IPS DF 6.9 (cell line): ENCODE data around the gene KRT2.

ENCODE experiments used
- DNase-seq: peaks from one replicate; pipeline ENCODE4 v3.0.0-alpha.2; 2013; ENCODE audit warnings: low read depth, low spot score
- H3K27ac ChIP-seq: one replicate; pipeline ENCODE4 v1.5.1; 2013; ENCODE audit warnings: low read length, control low read depth
- H3K27me3 ChIP-seq: 2 replicates; pipeline ENCODE4 v1.6.1; 2013; ENCODE audit warnings: mild to moderate bottlenecking, low read length; ENCODE audit not compliant: control insufficient read depth, insufficient read depth
- H3K36me3 ChIP-seq: 2 replicates; pipeline ENCODE4 v1.6.1; 2013; ENCODE audit warnings: low read length; ENCODE audit not compliant: control insufficient read depth, insufficient read depth
- H3K4me1 ChIP-seq: 2 replicates; pipeline ENCODE4 v1.6.1; 2013; ENCODE audit warnings: low read length; ENCODE audit not compliant: control insufficient read depth, insufficient read depth
- H3K4me3 ChIP-seq: 2 replicates; pipeline ENCODE4 v1.5.1; 2013; ENCODE audit warnings: mild to moderate bottlenecking, low read length
- H3K9me3 ChIP-seq: 2 replicates; pipeline ENCODE4 v1.6.1; 2013; ENCODE audit warnings: low read length, inconsistent platforms; ENCODE audit not compliant: control insufficient read depth, insufficient read depth
- WGBS: extraction: QIAGEN DNeasy Blood & Tissue Kit; methylation state at CpG from one replicate; pipeline ENCODE4 v1.1.7; 2013; ENCODE audit warnings: mixed read lengths, missing lambda C conversion rate; ENCODE audit not compliant: insufficient read length, insufficient coverage; 5-methylcytosine and 5-hydroxymethylcytosine counted together

The KRT2 gene

DNA sequence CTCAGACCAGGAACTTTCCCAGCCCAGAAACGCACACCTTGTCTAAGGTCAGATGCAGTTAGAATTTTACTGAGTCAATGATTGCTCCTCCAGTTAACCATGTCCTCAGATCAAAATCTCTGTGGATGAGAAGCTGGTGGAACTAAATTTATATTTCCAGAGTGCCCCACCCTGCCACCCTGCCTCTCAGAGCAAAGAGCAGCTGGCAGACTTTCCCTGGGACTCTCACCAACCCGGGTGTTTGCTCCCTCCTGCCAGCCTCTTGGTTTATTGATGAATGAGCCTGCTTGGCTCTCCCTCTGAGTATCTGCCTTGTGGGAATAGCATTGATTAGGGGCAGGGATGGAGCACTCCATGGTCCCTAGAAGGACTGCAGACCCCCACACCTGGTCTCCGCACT is 34.1 kb upstream of the KRT2 start:
- Histone ChIP-seq H3K27me3 (peaks cover 3% of the 10 kb centered on the region; the same call in 1 of the 2 replicates), H3K9me3 (no peaks in the 10 kb centered on the region), H3K4me1 (no peaks in the 10 kb centered on the region), H3K36me3 (no peaks in the 10 kb centered on the region), H3K27ac (no peak overlapping the region), H3K4me3 (no peak overlapping the region)
- no CpG with 5 or more reads among the region's 3 CpGs for WGBS
- no peak for DNase-seq

GRCh38 chr12:52685406-52685890 is 33.4 kb upstream of the KRT2 start:
- Histone ChIP-seq H3K27ac (no peak overlapping the region), H3K27me3 (no peaks in the 10 kb centered on the region; the same call in 1 of the 2 replicates), H3K9me3 (no peaks in the 10 kb centered on the region), H3K4me1 (no peaks in the 10 kb centered on the region), H3K4me3 (no peak overlapping the region), H3K36me3 (no peaks in the 10 kb centered on the region)
- no CpG with 5 or more reads among the region's 6 CpGs for WGBS
- DNase-seq, result no peak

DNA sequence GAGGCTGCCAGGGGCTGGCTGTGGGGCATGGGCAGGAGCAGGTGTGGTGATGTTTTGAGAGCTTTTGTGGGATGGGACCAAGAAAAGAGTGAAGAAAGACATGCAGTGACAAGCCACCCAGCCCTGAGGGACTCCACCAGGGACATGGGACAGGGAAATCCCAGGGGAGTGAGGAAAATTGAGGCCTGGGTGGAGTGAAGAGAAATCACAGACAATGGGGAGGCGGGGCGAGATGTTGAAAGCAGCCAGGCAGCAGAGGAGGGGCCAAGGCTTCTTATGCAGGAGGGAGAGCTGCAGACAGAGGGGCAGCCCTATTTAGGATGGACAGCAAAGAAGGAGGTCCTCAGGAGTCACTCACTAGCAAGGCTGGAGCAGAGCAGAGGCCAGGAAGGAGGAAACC is 32.4 kb upstream of the KRT2 start:
- Histone ChIP-seq H3K4me1 (no peaks in the 10 kb centered on the region), H3K27ac (no peak overlapping the region), H3K27me3 (no peaks in the 10 kb centered on the region), H3K9me3 (no peaks in the 10 kb centered on the region), H3K36me3 (no peaks in the 10 kb centered on the region), H3K4me3 (no peak overlapping the region)
- no peak for DNase-seq
- WGBS, result no CpG with 5 or more reads among the region's 2 CpGs

DNA sequence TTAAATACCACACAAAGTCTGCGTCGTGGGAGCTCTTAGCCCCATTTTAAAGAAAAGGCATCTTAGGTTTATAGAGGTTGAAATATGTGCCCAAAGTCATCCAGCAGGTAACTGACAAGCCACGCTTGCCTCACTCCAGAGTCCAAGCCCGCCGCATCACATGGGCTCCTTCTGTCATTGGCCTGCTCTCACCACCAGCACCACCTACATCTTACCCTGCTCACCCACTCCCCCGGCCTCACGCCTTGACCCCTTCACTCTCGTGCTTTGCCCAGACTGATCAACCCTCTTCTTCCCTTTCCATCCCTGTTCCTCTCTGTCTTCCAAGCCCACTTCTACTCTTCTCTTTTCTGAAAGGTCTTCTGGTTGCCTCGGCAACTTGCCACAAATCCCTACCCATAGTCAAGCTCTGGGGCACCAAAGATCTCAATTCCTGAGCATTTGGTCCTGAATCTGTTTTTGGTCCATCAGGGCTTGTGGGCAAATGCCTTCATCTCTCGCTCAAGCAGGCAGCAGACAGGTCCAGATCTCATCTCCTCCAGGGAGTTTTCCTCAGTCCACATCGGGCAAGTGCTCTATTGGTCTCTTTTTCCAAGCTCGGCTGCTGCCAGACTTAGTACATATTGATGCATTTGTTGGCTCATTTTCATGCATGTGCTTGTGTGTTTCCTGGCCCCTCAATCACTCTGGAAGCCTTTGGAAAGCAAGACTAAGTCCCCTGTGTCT is 31.7 kb upstream of the KRT2 start:
- DNase-seq, result no peak
- Histone ChIP-seq H3K27me3 (no peaks in the 10 kb centered on the region), H3K27ac (no peak overlapping the region), H3K4me1 (no peaks in the 10 kb centered on the region), H3K4me3 (no peak overlapping the region), H3K36me3 (no peaks in the 10 kb centered on the region), H3K9me3 (no peaks in the 10 kb centered on the region)
- no CpG with 5 or more reads among the region's 12 CpGs for WGBS

- WGBS, result no CpG with 5 or more reads among the region's 4 CpGs
- no peak overlapping the region for H3K27ac ChIP-seq
- no peaks in the 10 kb centered on the region for H3K36me3 ChIP-seq
- no peak overlapping the region for H3K4me3 ChIP-seq
- no peaks in the 10 kb centered on the region for H3K9me3 ChIP-seq
- no peaks in the 10 kb centered on the region for H3K27me3 ChIP-seq
- no peaks in the 10 kb centered on the region for H3K4me1 ChIP-seq
- DNase-seq, result no peak
Observed at GRCh38 chr12:52682938-52683574, 31.0 kb upstream of the KRT2 start.

DNA sequence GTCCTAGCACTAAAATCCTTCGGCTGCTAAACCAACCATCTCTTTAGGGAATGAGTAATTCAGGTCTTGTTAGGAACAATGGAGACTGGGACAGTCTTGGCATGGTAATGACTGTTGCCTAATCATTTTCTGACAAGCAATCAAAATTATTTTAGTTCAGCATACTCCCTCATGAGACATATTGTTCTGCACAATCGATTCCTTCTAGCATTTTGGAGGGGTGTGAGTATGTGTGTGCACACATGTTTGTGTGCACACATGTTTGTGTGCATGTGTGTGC is 30.3 kb upstream of the KRT2 start:
- no peaks in the 10 kb centered on the region for H3K27me3 ChIP-seq
- DNase-seq, result no peak
- no peaks in the 10 kb centered on the region for H3K9me3 ChIP-seq
- no peaks in the 10 kb centered on the region for H3K36me3 ChIP-seq
- no peaks in the 10 kb centered on the region for H3K4me1 ChIP-seq
- no peak overlapping the region for H3K4me3 ChIP-seq
- no peak overlapping the region for H3K27ac ChIP-seq
- WGBS, result no CpG with 5 or more reads among the region's 2 CpGs

GRCh38 chr12:52681526-52682380 is 29.7 kb upstream of the KRT2 start:
- Histone ChIP-seq H3K4me1 (no peaks in the 10 kb centered on the region), H3K4me3 (no peak overlapping the region), H3K27me3 (no peaks in the 10 kb centered on the region), H3K36me3 (no peaks in the 10 kb centered on the region), H3K27ac (no peak overlapping the region), H3K9me3 (no peaks in the 10 kb centered on the region)
- DNase-seq, result no peak
- no CpG with 5 or more reads among the region's 12 CpGs for WGBS

DNA sequence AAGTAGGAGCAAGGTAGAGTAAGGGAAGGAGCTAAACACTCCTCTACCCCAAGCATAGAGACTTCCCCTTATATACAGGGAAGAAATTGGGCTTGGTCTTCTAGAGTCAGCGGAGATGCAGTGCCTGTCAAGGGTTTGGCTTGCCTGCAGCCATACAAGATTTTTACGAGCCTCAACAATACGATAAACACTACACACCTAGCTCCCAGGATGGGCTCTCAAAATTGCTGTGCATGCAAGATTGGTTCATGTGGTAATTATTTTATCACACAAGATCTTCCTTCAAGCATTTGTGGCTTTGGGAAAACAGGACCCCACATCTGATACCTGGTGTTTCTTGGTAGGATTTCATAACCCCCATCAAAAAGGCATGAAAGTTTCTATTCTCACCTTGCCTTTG is 28.4 kb upstream of the KRT2 start, which contains the start of gene KRT1:
TSS of gene KRT1 (minus strand) at position 45 of the 400 bp plus-strand sequence. CDS start 59 bp downstream, outside the sequence.
- Histone ChIP-seq H3K27me3 (no peaks in the 10 kb centered on the region), H3K4me1 (no peaks in the 10 kb centered on the region)

GRCh38 chr12:52679875-52680274 is 27.9 kb upstream of the KRT2 start:
- H3K36me3 ChIP-seq, result no peaks in the 10 kb centered on the region
- no peak overlapping the region for H3K4me3 ChIP-seq
- H3K9me3 ChIP-seq, result no peaks in the 10 kb centered on the region
- no CpG with 5 or more reads among the region's 5 CpGs for WGBS
- no peaks in the 10 kb centered on the region for H3K4me1 ChIP-seq
- no peaks in the 10 kb centered on the region for H3K27me3 ChIP-seq
- no peak for DNase-seq
- H3K27ac ChIP-seq, result no peak overlapping the region

More for the DNA sequence above, 28.4 kb upstream of the KRT2 start, which contains the start of gene KRT1:
- H3K27ac ChIP-seq, result no peak within 1 kb of the TSS
- no peak within 1 kb of the TSS for H3K4me3 ChIP-seq
- DNase-seq, result no peak
- no peaks in the 10 kb centered on the region for H3K36me3 ChIP-seq
- no peaks in the 10 kb centered on the region for H3K9me3 ChIP-seq
- no CpG with 5 or more reads among the region's 3 CpGs for WGBS

DNA sequence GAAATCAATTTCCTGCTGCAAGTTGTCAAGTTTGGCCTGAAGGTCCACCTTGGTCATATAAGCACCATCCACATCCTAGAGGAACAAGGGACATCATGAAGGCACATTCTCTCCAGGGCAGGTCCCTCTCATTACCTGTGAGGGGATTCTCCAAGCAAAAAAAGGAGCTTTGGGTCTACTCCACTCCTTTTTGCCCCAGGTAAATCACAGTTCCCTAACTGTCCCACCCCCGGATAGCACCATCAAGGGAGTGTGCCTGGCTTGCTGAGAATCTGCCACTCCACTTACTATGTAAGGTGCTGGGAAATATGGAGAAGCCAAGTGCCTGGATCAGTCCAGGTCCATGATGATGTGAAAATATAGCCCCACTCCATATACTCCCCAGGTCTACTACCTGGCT is 25.7 kb upstream of the KRT2 start:
- no peaks in the 10 kb centered on the region for H3K27me3 ChIP-seq
- no CpG with 5 or more reads among the region's 1 CpG for WGBS
- no peaks in the 10 kb centered on the region for H3K36me3 ChIP-seq
- no peaks in the 10 kb centered on the region for H3K9me3 ChIP-seq
- H3K27ac ChIP-seq, result no peak overlapping the region
- no peak for DNase-seq
- no peaks in the 10 kb centered on the region for H3K4me1 ChIP-seq
- no peak overlapping the region for H3K4me3 ChIP-seq
